SK-N-SH (cell line): ENCODE measurements around the gene GORASP1. TPM values are rescaled to one million over a fixed set of nuclear protein-coding genes. Genes with fewer than 3 reads are reported as not detected.

Experiments
- CTCF ChIA-PET: fragments of 300-600, 350-600 bp; formaldehyde crosslinking; extraction: SDS; loops from one replicate; lab custom pipeline; 2021; lab: Yijun Ruan, JAX
- POLR2A ChIA-PET: fragments of 350-600 bp; sonication (Branson Sonifier 250); formaldehyde crosslinking; extraction: SDS; loops from one replicate; lab custom pipeline; 2020; ENCODE audit warnings: antibody characterized with exemption, inconsistent platforms; lab: Yijun Ruan, JAX
- DNase-seq: peaks from one replicate; pipeline ENCODE4 v3.0.0; 2012
- H2AFZ ChIP-seq: fragments of 200-600 bp; sonication (generic); 2 replicates; pipeline ENCODE4 v1.8.1; 2016; ENCODE audit warnings: antibody characterized with exemption, mild to moderate bottlenecking, low read depth
- H3F3A ChIP-seq: fragments of 200-600 bp; sonication (generic); replicated peaks from 2 replicates; pipeline ENCODE3; 2016; ENCODE audit warnings: antibody characterized with exemption, mild to moderate bottlenecking; ENCODE audit not compliant: insufficient read depth
- H3K27ac ChIP-seq, 2 experiments: fragments of 200-500 bp in 1 of 2; fragments of 200-600 bp in 1 of 2; sonication (Bioruptor generic) in 1 of 2; sonication (generic), shearing (Covaris generic) in 1 of 2; 2 replicates each; pipeline versions ENCODE4 v1.5.1 to v1.6.1; 2014 to 2016; ENCODE audit warnings: low read depth in 2 of 2, inconsistent platforms in 1 of 2, low read length in 1 of 2, mild to moderate bottlenecking in 1 of 2, mixed read lengths in 1 of 2
- H3K27me3 ChIP-seq: fragments of 200-600 bp; sonication (generic), shearing (Covaris generic); 2 replicates; pipeline ENCODE4 v1.6.1; 2016; ENCODE audit warnings: mixed run types; ENCODE audit not compliant: insufficient read depth
- H3K36me3 ChIP-seq, 2 experiments: fragments of 200-500 bp in 1 of 2; fragments of 200-600 bp in 1 of 2; sonication (Bioruptor generic) in 1 of 2; sonication (generic) in 1 of 2; replicated peaks in 1 of 2; 2 replicates each; pipeline versions ENCODE3 to v1.5.1; 2014 to 2016; ENCODE audit warnings: low read length in 1 of 2, mild to moderate bottlenecking in 1 of 2; ENCODE audit not compliant: insufficient read depth in 2 of 2, control insufficient read depth in 1 of 2
- H3K4me1 ChIP-seq, 2 experiments: fragments of 200-500 bp in 1 of 2; fragments of 200-600 bp in 1 of 2; sonication (Bioruptor generic) in 1 of 2; sonication (generic), shearing (Covaris generic) in 1 of 2; 2 replicates each; pipeline versions ENCODE4 v1.5.1 to v1.6.1; 2014 to 2016; ENCODE audit warnings: low read depth in 1 of 2, low read length in 1 of 2, mixed run types in 1 of 2; ENCODE audit not compliant: insufficient read depth in 2 of 2, control insufficient read depth in 1 of 2
- H3K4me2 ChIP-seq: fragments of 200-600 bp; sonication (generic), shearing (Covaris generic); 2 replicates; pipeline ENCODE4 v1.6.1; 2017; ENCODE audit warnings: mixed run types
- H3K4me3 ChIP-seq, 2 experiments: fragments of 200-500 bp in 1 of 2; fragments of 200-600 bp in 1 of 2; sonication (Bioruptor generic) in 1 of 2; sonication (generic), shearing (Covaris generic) in 1 of 2; 2 replicates each; pipeline versions ENCODE4 v1.5.1 to v1.8.1; 2014 to 2016; ENCODE audit warnings: low read depth in 2 of 2, inconsistent platforms in 1 of 2, low read length in 1 of 2, mild to moderate bottlenecking in 1 of 2, mixed read lengths in 1 of 2, moderate library complexity in 1 of 2
- H3K79me2 ChIP-seq: fragments of 200-600 bp; sonication (generic); 2 replicates; pipeline ENCODE4 v1.8.1; 2017; ENCODE audit warnings: mild to moderate bottlenecking; ENCODE audit not compliant: insufficient read depth
- H3K9ac ChIP-seq: fragments of 200-600 bp; sonication (generic); 2 replicates; pipeline ENCODE4 v1.6.1; 2017; ENCODE audit warnings: mixed run types
- H3K9me2 ChIP-seq: fragments of 200-600 bp; sonication (generic); 2 replicates; pipeline ENCODE4 v1.6.1; 2017; ENCODE audit warnings: mixed run types
- H3K9me3 ChIP-seq: fragments of 200-600 bp; sonication (generic); 2 replicates; pipeline ENCODE4 v1.6.1; 2017; ENCODE audit warnings: mixed run types, mild to moderate bottlenecking, moderate library complexity
- H4K20me1 ChIP-seq: fragments of 200-600 bp; sonication (generic); 2 replicates; pipeline ENCODE4 v1.6.1; 2017; ENCODE audit warnings: mild to moderate bottlenecking, mixed run types; ENCODE audit not compliant: insufficient read depth
- CHD2 ChIP-seq: fragments of 150-350 bp; IDR thresholded peaks from 2 replicates; pipeline ENCODE4 v1.6.1; 2018; ENCODE audit warnings: low read length; ENCODE audit not compliant: partially characterized antibody
- ELF1 ChIP-seq: IDR thresholded peaks from 2 replicates; pipeline ENCODE4 v1.4.0; 2012
- EZH2phosphoT487 ChIP-seq: fragments of 200-600 bp; sonication (generic); IDR thresholded peaks from 2 replicates; pipeline ENCODE4 v1.6.1; 2017; ENCODE audit warnings: low read depth, mixed run types, mild to moderate bottlenecking, antibody characterized with exemption, moderate library complexity, borderline replicate concordance
- FOSL2 ChIP-seq: IDR thresholded peaks from 2 replicates; pipeline ENCODE4 v1.4.0; 2012; ENCODE audit warnings: low read depth, mild to moderate bottlenecking, moderate library complexity, borderline replicate concordance
- FOXJ3 ChIP-seq: sonication (generic); formaldehyde crosslinking; IDR thresholded peaks from 2 replicates; pipeline ENCODE4 v1.5.1; 2020; ENCODE audit warnings: mild to moderate bottlenecking, missing genetic modification reagents
- FOXM1 ChIP-seq: IDR thresholded peaks from 2 replicates; pipeline ENCODE4 v1.4.0; 2012; ENCODE audit warnings: low read depth, mild to moderate bottlenecking
- GABPA ChIP-seq: IDR thresholded peaks from 2 replicates; pipeline ENCODE4 v1.4.0; 2012; ENCODE audit warnings: low read depth, mild to moderate bottlenecking
- GATA2 ChIP-seq: sonication (generic); formaldehyde crosslinking; IDR thresholded peaks from 2 replicates; pipeline ENCODE4 v1.5.0; 2020; ENCODE audit warnings: mild to moderate bottlenecking, missing genetic modification reagents
- MXI1 ChIP-seq: IDR thresholded peaks from 2 replicates; pipeline ENCODE4 v1.6.1; 2012; ENCODE audit warnings: mild to moderate bottlenecking, low read depth, low read length, improper control_type of control experiment
- NRF1 ChIP-seq: IDR thresholded peaks from 2 replicates; pipeline ENCODE4 v1.6.1; 2012; ENCODE audit warnings: low read depth, mild to moderate bottlenecking, low read length
- TAF1 ChIP-seq: IDR thresholded peaks from 2 replicates; pipeline ENCODE4 v1.6.1; 2012; ENCODE audit warnings: low read depth, mild to moderate bottlenecking, low read length, moderate library complexity, borderline replicate concordance
- TCF12 ChIP-seq: IDR thresholded peaks from 2 replicates; pipeline ENCODE4 v1.4.0; 2012
- YY1 ChIP-seq: IDR thresholded peaks from 2 replicates; pipeline ENCODE4 v1.4.0; 2012; ENCODE audit warnings: low read depth, mild to moderate bottlenecking
- whole genome bisulfite sequencing: methylation state at CpG from one replicate; pipeline ENCODE4 v1.1.6; 2017; ENCODE audit warnings: low lambda C conversion rate; 5-methylcytosine and 5-hydroxymethylcytosine counted together
- polyA plus RNA-seq, 3 experiments: library from polyadenylated mRNA; depleted of rRNA; stranded (reverse); fragments of >200 nt; gene quantifications; 2 replicates each; pipeline ENCODE4 v1.2.3, GENCODE V29; 2012
- TF ChIP-seq, protein P1 (sequence below): fragments of 150-350 bp; IDR thresholded peaks from 2 replicates; pipeline ENCODE4 v1.6.1; 2016; ENCODE audit warnings: mild to moderate bottlenecking, low read depth, low read length
- TF ChIP-seq, protein P2 (sequence below): IDR thresholded peaks from 2 replicates; pipeline ENCODE4 v1.4.0; 2012; ENCODE audit warnings: low read depth, borderline replicate concordance
- TF ChIP-seq, protein P3 (sequence below): fragments of 200-600 bp; sonication (generic); IDR thresholded peaks from 2 replicates; pipeline ENCODE4 v1.6.1; 2017; ENCODE audit warnings: antibody characterized with exemption, mild to moderate bottlenecking, moderate library complexity
- TF ChIP-seq, protein P4 (sequence below): IDR thresholded peaks from 2 replicates; pipeline ENCODE4; 2012
- TF ChIP-seq, protein P5 (sequence below): IDR thresholded peaks from 2 replicates; pipeline ENCODE4 v1.4.0; 2012; ENCODE audit warnings: low read depth, borderline replicate concordance

Gene GORASP1
- polyA plus RNA-seq, 1 of the 3 experiments (the other 2 are of a cell fraction), result 44.3 TPM

DNA sequence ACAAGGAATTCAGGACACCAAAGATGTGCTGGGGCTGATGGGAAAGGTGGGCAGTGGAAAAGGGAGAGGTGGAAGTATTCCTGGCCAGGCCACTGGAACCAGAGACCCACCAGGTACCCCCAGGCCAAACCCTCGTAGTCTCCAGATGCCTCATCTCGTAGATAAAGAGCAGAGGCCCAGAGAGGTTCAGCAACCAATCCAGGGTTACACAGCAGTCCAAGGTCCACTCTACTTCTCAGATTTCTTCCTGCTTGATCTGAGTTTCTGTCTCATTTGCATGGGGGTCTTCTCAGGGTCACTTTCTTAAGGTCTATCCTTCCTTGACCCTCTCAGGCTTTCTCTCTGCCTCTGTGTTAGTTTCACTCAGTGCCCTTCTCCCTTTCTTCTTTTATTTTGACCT, 5.1 kb upstream of the GORASP1 start:
- TF ChIP-seq TAF1, result no peak
- TF ChIP-seq, protein P1, sequence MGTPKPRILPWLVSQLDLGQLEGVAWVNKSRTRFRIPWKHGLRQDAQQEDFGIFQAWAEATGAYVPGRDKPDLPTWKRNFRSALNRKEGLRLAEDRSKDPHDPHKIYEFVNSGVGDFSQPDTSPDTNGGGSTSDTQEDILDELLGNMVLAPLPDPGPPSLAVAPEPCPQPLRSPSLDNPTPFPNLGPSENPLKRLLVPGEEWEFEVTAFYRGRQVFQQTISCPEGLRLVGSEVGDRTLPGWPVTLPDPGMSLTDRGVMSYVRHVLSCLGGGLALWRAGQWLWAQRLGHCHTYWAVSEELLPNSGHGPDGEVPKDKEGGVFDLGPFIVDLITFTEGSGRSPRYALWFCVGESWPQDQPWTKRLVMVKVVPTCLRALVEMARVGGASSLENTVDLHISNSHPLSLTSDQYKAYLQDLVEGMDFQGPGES, result no peak
- no peak for TF ChIP-seq CHD2
- no peak for TF ChIP-seq ELF1
- TF ChIP-seq, protein P2, sequence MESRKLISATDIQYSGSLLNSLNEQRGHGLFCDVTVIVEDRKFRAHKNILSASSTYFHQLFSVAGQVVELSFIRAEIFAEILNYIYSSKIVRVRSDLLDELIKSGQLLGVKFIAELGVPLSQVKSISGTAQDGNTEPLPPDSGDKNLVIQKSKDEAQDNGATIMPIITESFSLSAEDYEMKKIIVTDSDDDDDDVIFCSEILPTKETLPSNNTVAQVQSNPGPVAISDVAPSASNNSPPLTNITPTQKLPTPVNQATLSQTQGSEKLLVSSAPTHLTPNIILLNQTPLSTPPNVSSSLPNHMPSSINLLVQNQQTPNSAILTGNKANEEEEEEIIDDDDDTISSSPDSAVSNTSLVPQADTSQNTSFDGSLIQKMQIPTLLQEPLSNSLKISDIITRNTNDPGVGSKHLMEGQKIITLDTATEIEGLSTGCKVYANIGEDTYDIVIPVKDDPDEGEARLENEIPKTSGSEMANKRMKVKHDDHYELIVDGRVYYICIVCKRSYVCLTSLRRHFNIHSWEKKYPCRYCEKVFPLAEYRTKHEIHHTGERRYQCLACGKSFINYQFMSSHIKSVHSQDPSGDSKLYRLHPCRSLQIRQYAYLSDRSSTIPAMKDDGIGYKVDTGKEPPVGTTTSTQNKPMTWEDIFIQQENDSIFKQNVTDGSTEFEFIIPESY, result no peak
- TF ChIP-seq GABPA, result no peak
- no peak for TF ChIP-seq NRF1
- TF ChIP-seq FOXM1, result no peak
- no peak for TF ChIP-seq FOXJ3
- TF ChIP-seq, protein P3, sequence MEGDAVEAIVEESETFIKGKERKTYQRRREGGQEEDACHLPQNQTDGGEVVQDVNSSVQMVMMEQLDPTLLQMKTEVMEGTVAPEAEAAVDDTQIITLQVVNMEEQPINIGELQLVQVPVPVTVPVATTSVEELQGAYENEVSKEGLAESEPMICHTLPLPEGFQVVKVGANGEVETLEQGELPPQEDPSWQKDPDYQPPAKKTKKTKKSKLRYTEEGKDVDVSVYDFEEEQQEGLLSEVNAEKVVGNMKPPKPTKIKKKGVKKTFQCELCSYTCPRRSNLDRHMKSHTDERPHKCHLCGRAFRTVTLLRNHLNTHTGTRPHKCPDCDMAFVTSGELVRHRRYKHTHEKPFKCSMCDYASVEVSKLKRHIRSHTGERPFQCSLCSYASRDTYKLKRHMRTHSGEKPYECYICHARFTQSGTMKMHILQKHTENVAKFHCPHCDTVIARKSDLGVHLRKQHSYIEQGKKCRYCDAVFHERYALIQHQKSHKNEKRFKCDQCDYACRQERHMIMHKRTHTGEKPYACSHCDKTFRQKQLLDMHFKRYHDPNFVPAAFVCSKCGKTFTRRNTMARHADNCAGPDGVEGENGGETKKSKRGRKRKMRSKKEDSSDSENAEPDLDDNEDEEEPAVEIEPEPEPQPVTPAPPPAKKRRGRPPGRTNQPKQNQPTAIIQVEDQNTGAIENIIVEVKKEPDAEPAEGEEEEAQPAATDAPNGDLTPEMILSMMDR, result no peak
- TF ChIP-seq TCF12, result no peak
- no peak for TF ChIP-seq EZH2phosphoT487
- no peak for TF ChIP-seq MXI1
- TF ChIP-seq, protein P4, sequence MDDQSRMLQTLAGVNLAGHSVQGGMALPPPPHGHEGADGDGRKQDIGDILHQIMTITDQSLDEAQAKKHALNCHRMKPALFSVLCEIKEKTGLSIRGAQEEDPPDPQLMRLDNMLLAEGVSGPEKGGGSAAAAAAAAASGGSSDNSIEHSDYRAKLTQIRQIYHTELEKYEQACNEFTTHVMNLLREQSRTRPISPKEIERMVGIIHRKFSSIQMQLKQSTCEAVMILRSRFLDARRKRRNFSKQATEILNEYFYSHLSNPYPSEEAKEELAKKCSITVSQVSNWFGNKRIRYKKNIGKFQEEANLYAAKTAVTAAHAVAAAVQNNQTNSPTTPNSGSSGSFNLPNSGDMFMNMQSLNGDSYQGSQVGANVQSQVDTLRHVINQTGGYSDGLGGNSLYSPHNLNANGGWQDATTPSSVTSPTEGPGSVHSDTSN, result no peak
- no peak for TF ChIP-seq FOSL2
- TF ChIP-seq, protein P5, sequence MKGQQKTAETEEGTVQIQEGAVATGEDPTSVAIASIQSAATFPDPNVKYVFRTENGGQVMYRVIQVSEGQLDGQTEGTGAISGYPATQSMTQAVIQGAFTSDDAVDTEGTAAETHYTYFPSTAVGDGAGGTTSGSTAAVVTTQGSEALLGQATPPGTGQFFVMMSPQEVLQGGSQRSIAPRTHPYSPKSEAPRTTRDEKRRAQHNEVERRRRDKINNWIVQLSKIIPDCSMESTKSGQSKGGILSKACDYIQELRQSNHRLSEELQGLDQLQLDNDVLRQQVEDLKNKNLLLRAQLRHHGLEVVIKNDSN, result no peak
- TF ChIP-seq GATA2 (CRISPR knock-in tag), result no peak
- TF ChIP-seq YY1, result no peak
- H3K27me3 ChIP-seq, result no peaks in the 10 kb centered on the region
- no peaks in the 10 kb centered on the region for H4K20me1 ChIP-seq
- H3K9ac ChIP-seq, result no peak overlapping the region
- DNase-seq, result no peak
- no peaks in the 10 kb centered on the region for H3F3A ChIP-seq
- H3K4me1 ChIP-seq, result peaks cover 0 to 3% of the 10 kb centered on the region in 2 experiments; a peak in 1 of 4 replicates
- H3K27ac ChIP-seq, result no peak overlapping the region
- POLR2A ChIA-PET, result no interaction called here
- WGBS, result 83% methylated on average over 1 of the region's 2 CpGs
- no peak overlapping the region for H3K4me2 ChIP-seq
- H3K36me3 ChIP-seq, result peaks cover 0 to 8% of the 10 kb centered on the region in 2 experiments
- CTCF ChIA-PET, result interaction anchor here (1.0 to 1.2 kb wide), 2 partner anchors 176 to 179 kb away, joined by 3 read pairs; no protein-coding TSS in a partner anchor
- no peak overlapping the region for H3K4me3 ChIP-seq
- no peaks in the 10 kb centered on the region for H3K79me2 ChIP-seq
- H2AFZ ChIP-seq, result no peak overlapping the region
- H3K9me3 ChIP-seq, result no peaks in the 10 kb centered on the region
- no peaks in the 10 kb centered on the region for H3K9me2 ChIP-seq
